GDM1 (cell line): Measurements from ENCODE around the gene RRAS.
"Not testable (repeated sequence)": the region's sequence is repeated elsewhere in the genome, so short reads cannot be mapped to it uniquely, and the experiment has no call there.

Source experiments
- DNase-seq: peaks from one replicate; lab custom pipeline; 2025; lab: John Stamatoyannopoulos, UW

RRAS gene

GRCh38 chr19:49631014-49631588, 8.8 kb downstream of the RRAS start:
- DNase-seq, result no peak

- no peak for DNase-seq
Observed at GRCh38 chr19:49629659-49630058, 10.3 kb downstream of the RRAS start.

DNA sequence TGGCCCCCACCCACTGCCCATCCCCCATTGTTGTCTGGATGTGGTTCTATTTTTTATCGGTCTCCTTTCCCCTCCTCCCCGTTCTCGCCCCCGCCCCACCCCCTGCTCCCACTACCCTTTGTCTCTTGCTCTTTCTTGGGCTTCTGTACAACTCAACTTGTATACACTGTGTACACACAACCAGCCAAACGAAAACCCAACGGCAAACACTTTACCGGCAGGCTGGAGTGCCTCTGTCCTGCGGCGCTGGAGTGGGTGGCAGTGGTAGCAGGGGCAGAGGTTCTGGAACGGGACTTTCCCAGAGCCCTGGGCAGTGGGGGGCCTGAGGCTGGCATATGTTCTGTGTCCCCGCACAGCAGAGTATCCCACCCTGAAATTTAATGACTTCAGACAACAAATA, 13.7 kb downstream of the RRAS start:
- DNase-seq, result no peak

GRCh38 chr19:49624967-49625910, 14.7 kb downstream of the RRAS start:
- no peak for DNase-seq

DNA sequence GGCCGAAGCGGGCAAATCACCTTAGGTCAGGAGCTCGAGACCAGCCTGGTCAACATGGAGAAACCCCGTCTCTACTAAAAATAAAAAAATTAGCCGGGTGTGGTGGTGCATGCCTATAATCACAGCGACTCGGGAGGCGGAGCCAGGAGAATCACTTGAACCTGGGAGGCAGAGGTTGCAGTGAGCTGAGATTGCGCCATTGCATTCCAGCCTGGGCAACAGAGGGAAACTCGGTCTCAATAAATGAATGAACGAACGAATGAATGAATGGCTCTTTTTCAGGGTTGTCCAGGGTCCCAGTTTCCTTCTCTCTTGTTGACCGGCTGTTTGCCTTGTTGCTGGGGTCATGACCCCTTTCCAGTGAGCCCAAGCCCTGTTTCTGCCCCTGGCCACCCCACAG, 22.1 kb downstream of the RRAS start:
- not testable (repeated sequence) for DNase-seq

DNA sequence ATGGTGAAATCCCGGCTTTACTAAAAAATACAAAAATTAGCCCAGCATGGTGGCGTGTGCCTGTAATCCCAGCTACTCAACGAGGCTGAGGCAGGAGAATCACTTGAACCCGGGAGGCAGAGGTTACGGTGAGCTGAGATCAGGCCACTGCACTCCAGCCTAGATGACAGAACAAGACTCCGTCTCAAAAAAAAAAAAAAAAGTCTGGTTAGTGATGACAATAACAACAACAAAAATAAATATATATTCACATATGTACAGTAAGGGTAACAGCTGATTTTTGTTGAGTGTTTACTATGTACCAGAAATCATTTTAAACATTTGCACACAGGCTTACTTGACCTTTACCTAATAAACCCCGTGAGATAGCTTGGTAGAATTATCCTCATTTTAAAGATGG, 23.0 kb downstream of the RRAS start:
- no peak for DNase-seq

DNA sequence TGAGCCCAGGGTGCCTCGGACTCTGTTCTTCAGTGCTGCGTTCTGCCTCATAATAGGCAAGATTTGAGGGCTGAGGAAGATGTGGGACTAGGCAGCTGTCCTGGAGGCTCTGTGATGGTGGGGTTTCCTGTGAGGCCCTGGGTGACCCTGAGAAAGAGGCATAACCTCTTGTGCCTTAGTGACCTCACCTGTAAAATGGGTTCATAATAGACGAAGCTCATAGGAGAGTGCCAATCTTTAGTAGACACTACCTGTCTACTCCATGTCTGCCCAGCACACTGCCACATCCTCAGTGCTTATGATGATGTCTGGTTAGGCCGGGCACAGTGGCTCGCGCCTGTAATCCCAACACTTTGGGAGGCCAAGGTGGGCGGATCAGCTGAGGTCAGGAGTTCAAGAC, 23.4 kb downstream of the RRAS start:
- DNase-seq, result no peak

DNA sequence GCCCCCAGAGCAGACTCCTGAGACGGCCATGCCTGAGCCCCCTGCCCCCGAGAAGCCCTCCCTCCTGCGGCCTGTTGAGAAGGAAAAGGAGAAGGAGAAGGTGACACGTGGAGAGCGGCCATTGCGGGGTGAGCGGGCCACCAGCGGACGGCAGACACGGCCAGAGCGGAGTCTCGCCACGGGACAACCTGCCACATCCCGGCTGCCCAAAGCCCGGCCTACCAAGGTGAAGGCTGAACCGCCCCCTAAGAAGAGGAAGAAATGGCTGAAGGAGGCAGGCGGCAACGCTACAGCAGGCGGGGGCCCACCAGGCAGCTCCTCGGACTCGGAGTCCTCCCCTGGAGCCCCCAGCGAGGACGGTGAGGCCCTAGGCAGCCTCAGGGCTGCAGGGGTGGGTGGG, 24.1 kb downstream of the RRAS start:
- DNase-seq, result no peak

DNA sequence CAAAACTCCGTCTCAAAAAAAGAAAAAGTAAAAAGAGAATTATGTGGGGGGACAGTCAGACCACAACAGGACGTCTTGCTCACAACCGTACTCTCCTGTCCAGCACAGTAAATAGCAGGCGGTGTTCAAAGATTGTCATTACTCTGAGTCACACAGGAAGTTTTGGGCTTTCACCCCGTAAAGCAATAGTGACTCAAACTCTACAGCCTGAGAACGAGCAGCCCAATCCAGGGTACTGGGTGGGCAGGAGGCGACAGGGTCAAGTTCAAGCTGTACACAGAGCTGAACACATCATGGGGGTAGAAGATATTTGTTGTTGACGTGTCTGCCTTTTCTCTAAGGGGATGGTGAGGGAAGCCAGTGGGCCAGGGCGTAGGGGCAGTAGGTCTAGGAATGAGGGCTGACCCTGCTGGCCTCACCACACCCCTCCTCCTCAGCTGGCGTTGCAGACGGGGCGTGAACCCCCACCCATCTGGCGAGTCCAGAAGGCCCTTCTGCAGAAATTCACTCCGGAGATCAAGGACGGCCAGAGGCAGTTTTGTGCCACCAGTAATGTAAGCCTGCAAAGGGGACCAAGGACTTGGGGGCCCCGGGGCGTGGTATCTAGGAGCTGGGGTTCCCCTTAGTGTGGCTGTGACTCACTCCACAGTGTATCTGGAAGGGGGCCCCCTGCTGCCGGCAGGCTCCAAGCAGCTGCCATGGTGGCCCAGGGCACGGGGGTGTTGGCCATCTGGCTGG, 25.7 kb downstream of the RRAS start:
- no peak for DNase-seq

- DNase-seq, result no peak
Observed at GRCh38 chr19:49613374-49613773, 26.6 kb downstream of the RRAS start.

- DNase-seq, result no peak
Observed at GRCh38 chr19:49609499-49610092, 30.3 kb downstream of the RRAS start.

DNA sequence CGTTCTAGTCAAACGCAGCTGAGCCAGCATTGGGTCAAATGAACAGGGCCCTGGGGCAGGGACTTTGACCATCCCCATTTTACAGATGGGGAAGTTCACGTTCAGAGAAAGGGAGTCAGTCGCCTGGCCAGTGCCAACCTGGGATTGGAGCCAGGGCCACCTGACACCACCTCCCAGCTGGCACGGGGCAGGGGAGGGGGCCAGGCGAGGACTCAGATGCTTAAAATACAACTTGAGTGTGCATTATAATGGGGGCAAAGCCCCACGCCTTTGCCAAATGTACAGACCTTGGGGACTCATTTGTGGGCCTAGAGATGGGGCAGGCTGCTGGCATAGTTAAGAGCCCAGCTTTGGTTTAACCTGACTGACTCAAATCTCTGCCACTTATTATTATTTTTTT, 34.3 kb downstream of the RRAS start:
- no peak for DNase-seq

GRCh38 chr19:49602806-49603205, 37.1 kb downstream of the RRAS start:
- DNase-seq, result no peak

GRCh38 chr19:49601482-49602038, 38.4 kb downstream of the RRAS start:
- no peak for DNase-seq

GRCh38 chr19:49599378-49600295, 40.3 kb downstream of the RRAS start:
- no peak for DNase-seq

- no peak for DNase-seq
Observed at GRCh38 chr19:49597703-49597974, 42.3 kb downstream of the RRAS start.

- DNase-seq, result no peak
Observed at GRCh38 chr19:49596954-49597702, 42.8 kb downstream of the RRAS start.

DNA sequence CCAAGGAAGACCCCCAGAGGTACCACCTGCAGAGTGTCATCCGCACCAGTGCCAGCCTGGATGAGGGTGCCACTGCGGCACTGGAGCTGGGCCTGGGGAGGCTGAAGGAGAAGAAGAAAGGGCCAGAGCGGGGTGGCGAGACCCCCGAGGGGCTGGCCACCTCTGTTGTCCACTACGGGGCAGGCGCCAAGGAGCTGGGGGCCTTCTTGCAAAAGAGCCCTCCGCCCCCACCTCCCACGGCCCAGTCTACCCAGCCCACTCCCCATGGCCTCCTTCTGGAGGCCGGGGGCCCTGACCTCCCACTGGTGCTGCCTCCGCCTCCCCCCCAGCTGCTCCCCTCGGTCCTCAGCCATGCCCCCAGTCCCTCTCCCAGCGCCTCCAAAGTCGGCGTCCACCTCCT, 43.5 kb downstream of the RRAS start:
- no peak for DNase-seq

DNA sequence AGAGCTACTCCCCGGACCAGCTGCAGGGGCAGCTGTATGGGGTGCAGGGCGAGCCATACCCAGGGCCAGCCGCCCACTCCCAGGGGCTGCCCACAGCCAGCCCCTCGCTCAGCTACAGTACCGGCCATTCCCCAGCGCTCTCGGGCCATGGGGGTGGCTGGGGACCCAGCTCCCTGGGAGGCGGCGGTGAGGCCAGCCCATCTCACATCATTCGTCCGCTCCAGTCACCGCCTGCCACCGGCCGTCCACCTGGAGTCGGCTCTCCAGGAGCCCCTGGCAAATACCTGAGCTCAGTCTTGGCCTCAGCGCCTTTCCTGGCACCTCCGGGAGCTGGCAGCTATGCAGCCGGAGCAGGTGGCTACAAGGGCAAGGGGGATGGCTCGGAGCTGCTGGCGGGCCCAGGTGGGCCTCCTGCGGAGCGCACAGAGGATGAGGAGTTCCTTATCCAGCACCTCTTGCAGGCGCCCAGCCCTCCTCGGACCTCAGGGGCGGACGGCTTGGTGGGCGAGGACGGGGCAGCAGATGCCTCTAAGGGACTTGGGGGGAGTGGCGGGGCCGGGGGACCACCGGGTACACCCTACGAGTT, 44.0 kb downstream of the RRAS start:
- no peak for DNase-seq
